COLO829 (cell line): ENCODE results near the gene FIGNL1.
A peak's percentile ranks its signal among the peaks of the same experiment; 100 is the strongest.

Experiments
- DNase-seq: peaks from one replicate; pipeline ENCODE4 v3.0.0; 2012; ENCODE audit warnings: low spot score

Gene FIGNL1

DNA sequence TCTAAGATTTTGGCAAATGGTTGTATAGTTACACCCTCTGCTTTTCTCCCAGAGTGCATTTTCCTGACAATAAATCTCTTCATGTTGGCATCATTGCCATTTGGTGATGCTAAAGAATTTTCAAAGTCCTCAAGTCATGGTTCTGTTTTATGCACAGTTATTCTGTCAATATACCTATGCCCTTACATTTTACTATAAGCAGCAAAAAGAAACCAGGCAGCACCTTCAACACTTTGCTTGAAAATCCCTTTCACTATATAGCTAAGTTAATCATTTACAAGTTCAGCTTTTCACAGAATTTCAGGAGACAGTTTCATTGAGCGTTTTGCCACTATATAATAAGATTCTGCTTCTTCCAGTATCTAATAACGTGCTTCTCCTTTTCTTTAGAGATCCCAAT is 22.6 kb downstream of the FIGNL1 start:
- no peak for DNase-seq

DNA sequence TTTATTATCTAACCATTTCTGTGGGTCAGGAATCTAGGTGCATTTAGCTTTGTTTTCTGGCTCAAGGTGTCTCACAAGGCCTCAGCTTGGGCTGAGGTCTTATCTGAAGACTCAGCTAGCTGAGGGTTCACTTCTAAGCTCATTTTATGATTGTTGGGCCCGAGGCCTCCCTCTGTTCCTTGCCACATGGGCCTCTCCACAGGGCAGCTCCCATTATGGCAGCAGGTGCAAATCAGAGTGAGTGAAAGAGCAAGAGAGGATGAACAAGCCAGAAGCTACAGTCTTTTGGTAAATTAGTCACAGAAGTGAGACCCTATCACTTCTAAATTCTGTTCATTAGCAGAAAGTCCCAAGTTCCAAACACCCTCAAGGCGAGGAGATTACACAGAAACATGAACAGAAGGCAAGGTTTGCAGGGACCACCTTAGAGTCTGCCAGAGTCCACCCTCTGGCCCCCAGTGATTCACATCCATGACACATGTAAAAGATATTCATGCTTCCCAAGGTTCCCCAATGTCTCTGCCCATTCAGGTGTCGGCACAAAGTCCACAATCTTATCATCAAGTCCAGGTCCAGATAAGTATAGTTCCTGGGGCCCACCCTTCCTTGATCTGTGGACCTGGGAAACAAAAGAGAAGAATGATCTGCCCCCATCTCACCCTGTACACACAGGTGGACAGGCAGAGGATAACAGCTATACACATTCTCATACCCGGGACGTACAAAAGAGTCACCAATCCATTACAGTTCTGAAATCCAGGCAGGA is 23.7 kb downstream of the FIGNL1 start:
- DNase-seq = no peak

DNA sequence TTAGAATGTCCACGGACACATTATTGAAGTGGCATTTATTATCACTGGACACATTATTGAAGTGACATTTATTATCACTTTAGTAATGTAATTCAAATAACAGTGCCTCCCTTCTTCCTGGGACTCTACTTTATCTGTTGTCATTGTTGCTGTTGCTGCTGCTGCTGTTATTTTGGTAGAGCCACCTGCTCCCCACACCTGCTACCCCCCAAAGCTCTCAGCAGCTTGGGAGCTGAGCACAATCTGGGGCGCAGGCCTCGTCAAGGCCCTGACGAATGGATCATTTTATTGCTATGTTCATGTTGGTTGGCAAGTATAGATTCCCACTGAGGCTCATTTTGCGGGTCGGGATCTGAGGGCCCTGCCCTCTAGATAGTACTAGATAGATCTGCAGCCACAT is 24.8 kb downstream of the FIGNL1 start:
- no peak for DNase-seq

DNA sequence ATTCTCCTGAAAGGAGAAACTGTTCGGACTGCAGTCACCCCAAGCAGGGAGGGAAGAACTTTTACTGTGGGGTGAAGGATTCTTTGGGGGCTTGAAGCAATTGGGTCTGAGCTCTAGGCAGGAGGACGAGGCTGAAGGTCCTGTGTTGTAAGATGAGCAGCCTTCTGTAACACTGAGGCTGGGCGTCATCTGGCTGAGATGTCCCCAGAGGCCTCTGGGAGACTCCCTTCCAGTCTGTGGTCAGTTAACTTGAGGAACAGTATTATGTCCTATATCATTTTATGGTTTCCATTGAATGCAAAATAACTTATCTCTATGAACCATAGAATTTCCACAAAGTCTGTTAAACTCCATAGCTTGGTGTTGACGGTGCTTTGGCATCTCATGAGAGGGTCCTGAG is 26.3 kb downstream of the FIGNL1 start:
- DNase-seq = no peak

- no peak for DNase-seq
These were observed 27.3 kb downstream of the FIGNL1 start for GRCh38 chr7:50422858-50423257.

DNA sequence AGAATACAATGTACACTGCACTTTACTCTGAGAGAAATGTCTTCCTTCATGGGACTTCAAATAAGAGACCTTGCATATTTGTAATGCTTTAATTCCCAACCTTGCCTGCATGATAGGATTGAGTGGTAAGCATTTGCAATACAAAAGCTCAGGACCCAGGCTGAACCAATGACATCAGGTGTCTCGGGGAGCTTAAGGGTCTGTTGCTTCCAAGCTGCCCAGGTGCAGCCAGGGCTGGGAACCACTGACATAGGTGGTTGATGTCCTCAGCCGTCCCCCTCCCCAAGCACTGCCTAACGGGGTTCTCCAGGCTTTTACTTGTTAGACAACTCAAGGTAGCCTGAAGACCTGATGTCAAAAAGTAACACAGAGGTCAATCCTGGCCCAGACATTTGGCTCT is 29.1 kb downstream of the FIGNL1 start:
- DNase-seq = no peak

DNA sequence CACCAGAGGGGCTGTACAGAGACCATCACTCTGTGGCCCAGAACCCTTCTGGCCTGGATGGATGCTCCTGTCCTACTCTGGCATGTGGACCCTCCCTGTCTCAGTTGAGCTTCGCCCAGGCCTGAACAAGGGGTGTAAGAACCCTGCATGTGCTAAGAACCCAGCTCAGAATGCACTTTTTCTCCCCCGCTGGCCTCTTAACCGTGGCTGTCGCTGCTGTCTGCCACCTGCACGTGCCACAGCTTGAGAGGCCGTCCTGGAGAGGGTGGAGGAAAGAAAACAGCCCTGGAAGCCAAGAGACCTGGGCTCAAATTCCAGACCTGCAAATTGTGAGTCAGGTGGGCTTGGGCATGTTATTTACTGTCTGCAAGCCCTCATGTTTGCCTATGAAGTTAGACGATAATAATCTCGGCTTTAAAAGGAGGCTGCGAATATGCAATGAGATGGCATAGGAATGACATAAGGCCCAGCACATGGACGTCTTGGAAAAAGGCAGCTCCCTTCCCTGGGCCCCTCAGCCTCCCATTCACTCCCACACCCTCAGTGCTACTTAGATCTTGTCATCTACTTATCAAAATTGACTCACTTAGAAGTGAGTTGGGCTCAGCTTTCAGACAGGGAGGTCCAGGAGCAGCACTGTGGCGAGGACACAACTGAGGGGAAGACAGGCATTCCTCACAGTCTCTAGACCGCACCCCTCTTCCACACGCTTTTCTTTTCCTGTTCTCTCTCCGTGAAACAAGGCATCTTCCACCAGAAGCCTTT is 31.4 kb downstream of the FIGNL1 start:
- DNase-seq = no peak

DNA sequence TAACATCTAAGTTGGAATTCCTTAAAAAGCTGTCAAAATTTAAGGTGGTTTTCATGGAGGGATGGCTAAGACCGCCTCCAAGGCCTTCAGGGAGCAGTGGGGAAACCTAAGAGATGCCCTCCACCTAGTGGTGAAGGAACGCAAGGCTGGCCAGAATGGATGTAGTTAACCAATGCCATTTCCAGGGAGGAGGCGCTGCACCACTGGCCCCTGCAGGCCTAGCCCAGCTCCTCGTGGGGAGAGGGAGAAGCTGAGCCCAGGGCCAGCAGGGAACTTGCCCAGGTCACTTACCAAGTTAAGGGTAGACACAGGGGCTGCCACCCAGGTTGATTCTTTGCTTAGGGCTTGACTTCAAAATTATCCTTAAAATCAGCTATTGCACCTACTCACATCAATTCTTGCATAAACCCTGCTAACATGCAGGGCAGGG is 32.0 kb downstream of the FIGNL1 start:
- peak; percentile 73 for DNase-seq

GRCh38 chr7:50416527-50417182 is 33.5 kb downstream of the FIGNL1 start:
- DNase-seq = no peak

- DNase-seq = no peak
These were observed 34.2 kb downstream of the FIGNL1 start for GRCh38 chr7:50415844-50416364.

GRCh38 chr7:50413561-50413960 is 36.6 kb downstream of the FIGNL1 start:
- DNase-seq = no peak

DNA sequence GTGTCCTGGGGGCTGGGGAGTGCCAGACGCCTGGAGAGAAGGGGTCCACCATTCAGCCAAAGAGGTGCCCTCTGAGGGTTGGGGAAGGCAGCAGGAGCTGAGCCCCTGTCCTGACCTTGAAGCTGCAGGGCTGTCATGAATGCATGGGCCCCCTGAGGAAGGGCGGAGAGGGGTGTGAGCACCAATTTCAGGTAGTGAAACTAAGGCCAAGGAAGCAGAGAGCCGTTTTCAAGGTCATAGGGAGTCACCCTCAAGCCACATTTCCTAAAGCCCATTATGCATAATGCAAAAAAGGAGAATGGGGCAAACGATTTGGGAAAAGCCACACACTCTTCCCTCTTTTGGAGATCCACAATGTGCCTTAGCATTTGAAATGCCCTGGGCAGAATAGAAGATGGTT is 37.2 kb downstream of the FIGNL1 start:
- no peak for DNase-seq

DNA sequence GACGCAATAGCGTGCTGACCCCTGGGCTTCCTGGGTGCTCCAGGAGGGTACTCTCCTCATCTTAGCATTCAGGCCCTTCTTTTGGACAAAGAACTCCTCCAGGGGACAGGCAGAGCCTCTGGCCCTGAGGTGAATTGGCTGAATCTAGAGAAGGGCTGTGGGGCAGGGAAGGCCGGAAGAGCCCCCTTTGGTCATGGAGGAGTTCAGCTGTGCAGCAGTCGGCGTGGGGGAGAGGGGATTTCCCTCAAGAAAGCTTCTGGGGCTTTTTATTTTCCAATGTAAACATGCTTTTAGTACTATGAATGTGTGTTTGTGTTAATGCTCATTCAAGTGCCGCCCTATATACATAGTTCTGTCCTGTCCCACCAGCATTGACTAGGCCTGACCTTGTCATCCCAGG is 38.8 kb downstream of the FIGNL1 start:
- DNase-seq = no peak

GRCh38 chr7:50409856-50410745 is 40.0 kb downstream of the FIGNL1 start:
- no peak for DNase-seq

DNA sequence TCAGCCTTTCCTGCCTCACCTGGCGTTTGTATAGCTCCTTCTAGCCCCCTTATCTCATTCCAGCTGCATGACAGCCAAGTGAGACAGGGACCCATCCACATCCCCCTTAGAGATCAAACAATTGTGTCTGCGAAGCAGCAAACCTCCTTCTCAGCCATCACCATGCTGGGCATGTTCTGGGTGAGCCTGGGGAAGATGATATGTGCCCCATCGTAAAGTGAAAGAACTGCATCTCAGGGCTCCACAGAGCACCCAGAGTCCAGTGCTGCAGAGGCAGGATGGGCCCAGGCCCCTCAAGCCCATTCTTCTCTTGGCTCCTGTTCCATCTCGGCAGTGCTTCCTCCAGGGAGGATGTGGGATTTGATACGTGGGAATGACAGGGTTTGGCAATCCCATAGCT is 43.2 kb downstream of the FIGNL1 start:
- no peak for DNase-seq

DNA sequence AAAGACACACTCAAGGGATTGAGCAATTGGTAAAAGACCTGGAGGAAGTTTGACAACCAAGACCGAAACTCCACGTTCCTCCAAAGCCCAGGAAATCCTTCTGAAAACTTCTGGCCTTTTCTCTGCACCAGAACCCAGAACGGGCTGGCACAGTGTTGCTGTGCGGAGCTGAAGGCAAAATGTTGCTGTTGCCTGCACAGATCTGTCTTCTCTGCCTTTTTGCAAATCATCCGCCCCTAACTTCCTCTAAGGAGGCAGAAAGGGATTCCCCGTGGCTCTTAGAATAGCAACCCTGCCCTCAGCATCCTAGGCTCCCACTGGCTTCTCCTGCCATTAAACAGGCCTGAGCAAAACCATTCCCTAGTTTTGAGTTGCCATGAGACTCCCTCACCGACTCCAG is 44.9 kb downstream of the FIGNL1 start:
- DNase-seq = no peak

DNA sequence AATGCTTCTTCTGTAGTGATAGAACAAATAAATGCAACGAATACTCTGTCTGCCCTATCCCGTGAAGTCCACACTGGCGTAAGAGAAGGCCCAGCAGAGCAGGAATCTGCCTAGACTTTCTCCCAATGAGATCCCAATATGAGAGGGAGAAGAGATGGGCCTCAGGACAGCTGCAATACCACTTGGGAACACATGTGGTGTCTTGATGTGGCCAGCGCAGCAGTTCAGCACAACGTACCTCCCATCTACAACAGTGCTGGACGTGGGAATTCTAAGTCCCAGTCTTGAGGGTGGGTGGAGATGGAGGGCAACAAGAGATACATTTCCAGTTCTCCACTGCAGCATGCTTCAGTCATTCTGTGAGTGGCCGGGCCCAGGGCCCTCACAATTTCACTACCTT is 45.8 kb downstream of the FIGNL1 start:
- peak; percentile 12 for DNase-seq

DNA sequence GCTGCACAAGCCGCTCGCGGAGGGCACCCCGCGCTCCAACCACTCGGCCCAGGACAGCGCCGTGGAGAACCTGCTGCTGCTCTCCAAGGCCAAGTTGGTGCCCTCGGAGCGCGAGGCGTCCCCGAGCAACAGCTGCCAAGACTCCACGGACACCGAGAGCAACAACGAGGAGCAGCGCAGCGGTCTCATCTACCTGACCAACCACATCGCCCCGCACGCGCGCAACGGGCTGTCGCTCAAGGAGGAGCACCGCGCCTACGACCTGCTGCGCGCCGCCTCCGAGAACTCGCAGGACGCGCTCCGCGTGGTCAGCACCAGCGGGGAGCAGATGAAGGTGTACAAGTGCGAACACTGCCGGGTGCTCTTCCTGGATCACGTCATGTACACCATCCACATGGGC is 50.0 kb downstream of the FIGNL1 start:
- no peak for DNase-seq

DNA sequence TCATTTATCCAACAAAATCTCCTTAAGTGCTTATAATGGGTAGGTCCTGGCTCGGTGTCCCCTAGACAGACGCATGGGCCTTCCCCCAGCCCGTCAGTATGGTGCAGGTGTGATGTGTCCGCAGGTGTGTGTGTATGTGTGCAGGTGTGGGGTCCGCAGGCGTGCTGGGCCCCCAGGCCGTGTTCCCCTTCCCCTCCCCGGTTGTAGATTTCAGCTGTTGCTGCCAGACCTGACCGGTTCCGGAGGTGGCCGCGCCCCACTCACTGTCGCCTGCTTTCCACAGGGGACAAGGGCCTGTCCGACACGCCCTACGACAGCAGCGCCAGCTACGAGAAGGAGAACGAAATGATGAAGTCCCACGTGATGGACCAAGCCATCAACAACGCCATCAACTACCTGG is 50.5 kb downstream of the FIGNL1 start:
- no peak for DNase-seq

GRCh38 chr7:50399206-50399605 is 50.9 kb downstream of the FIGNL1 start:
- no peak for DNase-seq

GRCh38 chr7:50397971-50398324 is 52.2 kb downstream of the FIGNL1 start:
- no peak for DNase-seq
